ENCODE results near the gene SUPV3L1.

Gene SUPV3L1

DNA sequence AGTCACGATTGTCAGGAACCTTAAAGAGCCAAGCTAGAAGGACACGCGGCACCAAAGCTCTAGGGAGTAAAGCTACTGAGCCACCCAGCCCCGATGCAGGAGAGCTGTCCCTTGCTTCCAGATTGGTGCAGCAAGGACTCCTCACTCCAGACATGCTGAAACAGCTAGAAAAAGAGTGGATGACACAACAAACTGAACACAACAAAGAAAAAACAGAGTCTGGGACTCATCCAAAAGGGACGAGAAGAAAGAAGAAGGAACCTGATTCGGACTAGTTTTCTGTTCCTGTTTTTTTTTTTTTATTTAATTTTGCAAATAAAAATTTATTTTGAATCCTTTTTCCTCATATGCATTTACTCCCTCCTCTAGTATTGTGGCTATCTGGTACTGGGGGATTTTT lies 28.7 kb downstream of the SUPV3L1 start:
- DNase-seq, result no peak

DNA sequence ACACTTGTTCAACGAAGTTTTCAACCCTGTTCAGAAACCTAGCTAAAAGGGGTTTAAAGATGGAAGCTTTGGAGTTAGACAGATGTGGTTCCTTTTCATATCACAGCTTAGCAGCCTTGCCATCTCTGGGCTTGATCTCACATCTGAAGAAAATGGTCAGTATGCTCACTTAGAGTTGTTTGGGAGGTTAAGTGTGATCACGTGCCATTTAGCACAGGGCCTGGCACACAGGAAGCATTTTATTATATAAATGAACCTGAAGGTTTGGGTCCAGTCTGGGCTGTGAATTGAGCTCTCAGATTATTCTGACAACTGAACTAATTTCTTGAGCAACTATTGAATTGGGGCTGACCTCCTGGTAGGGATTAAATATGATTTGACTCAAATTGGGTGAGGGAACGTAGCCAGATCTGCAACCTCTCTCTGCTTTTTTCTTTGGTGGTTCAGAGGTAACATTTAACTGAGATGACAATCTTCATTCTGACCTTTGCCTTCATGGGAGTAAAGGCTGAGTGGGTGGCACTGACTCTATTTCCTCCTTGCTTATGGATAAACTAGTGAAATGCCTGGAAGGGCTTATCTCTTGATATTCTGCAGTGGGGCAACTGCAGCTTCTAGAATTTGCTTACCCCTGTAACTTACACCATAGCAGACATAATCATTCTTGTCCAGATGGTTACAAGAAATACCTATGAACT lies 29.9 kb downstream of the SUPV3L1 start:
- no peak for DNase-seq

DNA sequence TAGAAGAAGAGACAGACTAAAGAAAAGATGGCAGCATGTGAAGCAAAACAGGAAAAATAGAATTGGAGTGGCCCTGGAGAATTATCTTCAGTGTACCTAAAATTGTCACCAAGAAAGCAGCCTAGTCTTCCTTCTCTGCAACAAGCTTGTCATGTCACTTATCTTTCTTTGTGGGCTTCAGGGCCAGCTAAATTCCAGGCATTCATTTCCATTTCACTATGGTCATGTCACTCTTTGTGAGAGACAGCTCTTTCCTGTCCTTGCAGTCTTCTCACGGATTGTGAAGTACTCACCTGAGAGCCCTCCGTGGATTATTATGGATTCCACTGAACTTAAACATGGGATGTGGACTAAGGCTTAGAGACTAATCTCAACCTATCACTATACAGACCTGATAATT lies 31.1 kb downstream of the SUPV3L1 start:
- DNase-seq, result no peak

DNA sequence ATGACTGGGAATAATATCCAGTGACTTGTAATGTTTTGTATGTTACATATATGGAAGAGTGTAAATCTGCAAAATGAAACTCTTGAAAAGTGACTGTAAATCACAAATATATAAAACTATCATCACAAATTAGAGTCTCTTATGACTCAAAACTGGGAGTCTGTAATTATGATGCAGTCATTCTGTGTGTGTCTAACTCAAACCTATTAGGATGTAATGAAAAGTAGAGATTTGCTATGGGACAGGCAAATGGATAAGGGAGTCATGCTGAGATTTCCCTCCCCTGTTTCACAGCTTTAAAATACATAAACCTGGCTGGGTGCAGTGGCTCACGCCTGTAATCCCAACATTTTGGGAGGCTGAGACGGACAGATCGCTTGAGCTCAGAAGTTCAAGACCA lies 31.5 kb downstream of the SUPV3L1 start:
- no peak for DNase-seq

DNA sequence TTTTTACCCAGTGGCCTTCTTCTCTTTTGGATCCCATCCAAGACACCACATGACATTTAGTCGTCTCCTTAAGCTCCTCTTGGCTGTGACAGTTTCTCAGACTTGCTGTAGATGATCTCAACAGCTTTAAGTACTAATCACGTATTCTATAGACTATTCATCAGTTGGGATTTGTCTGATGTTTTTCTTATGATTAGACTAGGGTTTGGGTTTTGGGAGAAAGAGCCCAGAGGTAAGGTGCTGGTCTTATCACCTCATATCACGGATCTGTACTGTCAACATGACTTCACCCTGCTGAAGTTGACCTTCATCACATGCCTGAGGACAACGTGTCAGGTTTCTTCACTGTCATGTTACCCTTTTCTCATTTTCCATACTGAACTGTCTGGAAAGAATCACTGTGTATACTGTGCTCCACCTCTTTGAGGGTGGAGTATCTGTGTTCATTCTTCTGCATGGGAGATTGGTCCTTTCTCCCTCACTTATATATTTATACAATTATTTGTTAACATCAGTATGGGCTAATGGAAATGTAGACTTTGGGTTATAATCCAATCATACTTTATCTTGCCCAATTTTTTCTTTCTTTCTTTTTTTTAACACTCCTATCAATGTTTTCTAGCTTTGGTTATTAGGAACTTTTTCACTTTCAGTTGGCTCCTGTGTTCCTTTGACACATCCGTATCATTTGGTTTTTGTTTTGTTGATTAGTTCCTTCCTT lies 33.7 kb downstream of the SUPV3L1 start:
- no peak for DNase-seq

- DNase-seq, result no peak
Measured at GRCh38 chr10:69214666-69215131, 34.7 kb downstream of the SUPV3L1 start.

GRCh38 chr10:69215405-69216171 lies 35.6 kb downstream of the SUPV3L1 start:
- no peak for DNase-seq

DNA sequence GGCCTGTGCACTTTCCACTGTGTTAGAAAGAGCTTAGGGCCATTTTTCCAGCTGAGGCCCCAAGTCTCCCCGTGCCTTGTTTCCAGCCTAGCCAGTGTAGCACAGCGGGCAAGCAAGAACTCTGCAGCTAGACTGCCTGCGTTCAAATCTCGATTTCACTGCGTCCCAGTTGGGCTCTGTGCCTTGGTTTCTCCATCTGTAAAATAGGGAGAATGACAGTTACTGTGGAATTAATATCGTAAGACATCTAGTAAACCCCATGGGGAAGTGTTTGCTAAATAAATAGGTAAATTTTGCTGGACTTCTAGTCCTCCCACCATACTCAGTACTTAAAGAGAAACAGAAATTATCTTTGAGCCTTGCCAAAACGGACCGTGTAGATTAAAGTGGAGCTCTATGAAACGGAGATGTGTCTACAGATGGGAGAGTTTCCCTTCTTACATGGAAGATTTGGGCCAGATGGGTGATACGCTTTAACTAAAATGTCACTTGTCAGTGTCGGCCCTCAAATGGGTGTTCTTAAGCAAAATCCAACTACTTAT lies 36.6 kb downstream of the SUPV3L1 start:
- no peak for DNase-seq

DNA sequence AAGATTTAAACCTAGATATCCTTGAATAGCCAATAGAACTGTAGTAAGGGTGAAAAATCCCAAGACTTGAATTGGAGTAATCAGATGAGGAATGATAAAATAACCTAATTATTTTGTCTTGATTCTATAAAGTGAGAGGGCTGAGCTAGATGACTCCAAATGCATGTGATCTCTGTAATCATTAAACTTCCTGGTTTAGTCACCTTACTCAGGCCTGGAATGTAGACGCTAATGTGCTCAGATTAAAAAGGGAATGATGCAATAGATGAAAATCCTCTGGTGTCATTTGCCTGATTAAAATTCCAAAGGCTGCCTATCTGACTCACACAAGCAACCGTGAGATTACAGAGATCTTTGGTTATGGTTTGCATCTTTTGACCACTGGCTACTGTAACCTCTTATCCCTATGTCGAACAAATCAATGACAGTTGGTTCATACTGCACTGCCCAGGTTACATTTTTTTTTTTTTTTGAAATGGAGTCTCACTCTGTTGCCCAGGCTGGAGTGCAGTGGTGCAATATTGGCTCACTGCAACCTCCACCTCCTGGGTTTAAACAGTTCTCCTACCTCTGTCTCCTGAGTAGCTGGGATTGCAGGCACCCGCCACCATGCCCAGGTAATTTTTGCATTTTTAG lies 37.2 kb downstream of the SUPV3L1 start:
- no peak for DNase-seq

DNA sequence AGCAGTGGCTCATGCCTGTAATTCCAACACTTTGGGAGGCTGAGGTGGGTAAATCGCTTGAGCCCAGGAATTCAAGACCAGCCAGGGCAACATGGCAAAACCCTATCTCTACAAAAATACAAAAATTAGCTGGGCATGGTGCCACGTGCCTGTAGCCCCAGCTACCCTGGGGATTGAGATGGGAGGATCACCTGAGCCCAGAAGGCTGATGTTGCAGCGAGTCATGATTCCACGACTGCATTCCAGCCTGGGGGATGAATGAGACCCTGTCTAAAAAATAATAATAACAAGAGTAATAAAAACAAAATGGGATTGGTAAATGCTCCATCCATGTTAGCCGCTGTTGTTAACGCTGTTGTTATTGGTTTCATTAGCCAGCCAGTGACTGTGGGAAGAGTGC lies 38.8 kb downstream of the SUPV3L1 start:
- DNase-seq, result no peak

DNA sequence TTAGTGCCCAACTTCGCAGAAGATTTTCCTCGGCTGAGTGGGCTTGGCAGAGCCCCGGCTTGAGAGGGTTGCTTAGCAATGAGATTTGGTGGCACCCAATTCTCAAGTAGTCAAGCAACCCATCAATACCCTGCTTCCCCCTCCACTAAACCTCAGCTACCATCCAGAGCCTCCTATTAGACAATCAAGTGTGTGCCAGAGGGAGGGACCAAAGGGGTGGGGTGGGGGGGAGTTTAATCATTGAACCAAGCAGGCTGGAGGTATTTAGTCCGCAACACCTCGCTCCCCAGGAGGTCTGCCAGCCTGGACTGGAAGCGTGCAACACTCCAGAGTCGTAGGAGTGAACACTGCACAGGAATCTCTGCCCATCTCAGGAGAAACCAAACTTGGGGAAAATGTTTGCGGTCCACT lies 40.0 kb downstream of the SUPV3L1 start, which contains the start of gene HKDC1:
Gene HKDC1 (plus strand): TSS at position 292 of the 411 bp plus-strand sequence. CDS start 104 bp downstream, at position 396.
- no peak for DNase-seq

GRCh38 chr10:69220507-69220906 lies 40.5 kb downstream of the SUPV3L1 start:
- no peak for DNase-seq

GRCh38 chr10:69222157-69223027 lies 42.4 kb downstream of the SUPV3L1 start:
- DNase-seq, result no peak

DNA sequence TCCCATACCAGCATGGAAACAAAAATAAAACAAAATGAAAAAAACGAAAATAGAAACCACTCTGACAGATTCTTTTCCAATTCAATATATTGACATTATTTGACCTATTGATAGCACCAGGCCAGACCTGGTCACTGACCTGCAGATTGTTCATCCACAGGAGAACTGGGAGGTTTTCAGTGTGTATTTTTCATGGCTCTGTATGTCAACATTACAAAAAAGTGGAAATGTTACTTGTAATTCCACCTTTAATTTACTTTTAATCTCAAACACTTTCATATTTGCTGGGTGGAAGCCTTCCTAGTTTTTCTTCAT lies 43.0 kb downstream of the SUPV3L1 start:
- no peak for DNase-seq

GRCh38 chr10:69224862-69225657 lies 45.0 kb downstream of the SUPV3L1 start:
- no peak for DNase-seq

DNA sequence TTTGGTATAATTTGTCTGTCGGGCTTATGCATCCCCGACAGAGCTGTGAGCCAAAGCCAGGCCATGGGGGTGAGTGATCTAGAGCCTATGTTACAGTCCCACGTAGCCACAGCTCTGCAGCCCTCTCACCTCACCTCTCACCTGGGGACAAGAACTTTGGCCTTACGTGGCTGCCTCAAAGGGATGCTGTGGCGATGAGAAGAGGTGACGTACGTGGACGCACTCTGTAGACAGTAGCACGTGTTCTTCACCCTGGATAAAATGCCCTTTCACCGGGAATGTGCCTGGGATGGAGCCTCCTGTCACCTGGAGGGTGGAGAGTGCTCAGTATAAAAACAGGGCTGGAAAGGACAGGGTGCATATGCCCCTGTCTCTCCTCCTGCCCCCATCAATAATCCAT lies 45.6 kb downstream of the SUPV3L1 start:
- DNase-seq, result no peak

DNA sequence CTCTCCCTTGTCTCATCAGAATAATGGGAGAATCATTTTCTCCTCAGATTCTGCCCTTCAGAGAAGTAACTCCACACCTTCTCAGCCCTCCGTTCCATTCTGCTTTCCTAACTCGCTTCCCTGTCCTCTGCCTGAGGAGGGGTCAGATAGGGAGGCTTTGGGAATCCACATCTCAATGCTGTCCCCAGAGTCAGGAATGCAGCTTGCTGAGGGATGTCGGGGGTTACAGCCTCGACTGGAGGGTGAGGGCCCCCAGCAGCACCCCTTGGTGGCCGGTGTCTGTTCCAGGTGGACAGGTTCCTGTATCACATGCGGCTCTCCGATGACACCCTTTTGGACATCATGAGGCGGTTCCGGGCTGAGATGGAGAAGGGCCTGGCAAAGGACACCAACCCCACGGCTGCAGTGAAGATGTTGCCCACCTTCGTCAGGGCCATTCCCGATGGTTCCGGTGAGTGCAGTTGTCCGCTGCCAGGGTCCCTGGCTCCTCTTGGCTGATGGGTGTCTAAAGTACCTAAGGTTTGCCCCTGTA lies 47.0 kb downstream of the SUPV3L1 start:
- no peak for DNase-seq

GRCh38 chr10:69228151-69228550 lies 48.1 kb downstream of the SUPV3L1 start:
- no peak for DNase-seq

DNA sequence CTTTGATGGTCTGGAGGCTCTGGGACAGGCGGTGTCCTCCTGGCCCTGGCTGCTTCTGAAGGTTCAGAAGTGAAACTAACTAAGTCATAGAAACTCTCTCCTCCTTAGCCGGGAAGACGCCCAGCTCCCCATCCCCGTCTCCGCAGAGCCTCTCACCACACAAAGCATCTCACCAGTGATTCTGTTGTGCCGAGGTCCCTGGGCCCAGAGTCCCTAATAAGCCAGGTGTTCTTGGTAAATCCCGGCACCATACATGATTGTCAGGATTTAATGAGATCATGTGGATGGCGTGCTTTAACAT lies 49.5 kb downstream of the SUPV3L1 start:
- DNase-seq, result no peak

- DNase-seq, result no peak
Measured at GRCh38 chr10:69230128-69230527, 50.1 kb downstream of the SUPV3L1 start.

GRCh38 chr10:69232252-69232651 lies 52.2 kb downstream of the SUPV3L1 start:
- no peak for DNase-seq
